Measurements from ENCODE around the gene CEMIP. TPM values are rescaled to one million over a fixed set of nuclear protein-coding genes. Genes with fewer than 3 reads are reported as not detected.

CEMIP gene
- total and polyA plus RNA-seq, 2 of the 13 experiments (the other 11 are each of a cell fraction or from before 2014, with no cell fraction given): 4.3 to 28.5 TPM

DNA sequence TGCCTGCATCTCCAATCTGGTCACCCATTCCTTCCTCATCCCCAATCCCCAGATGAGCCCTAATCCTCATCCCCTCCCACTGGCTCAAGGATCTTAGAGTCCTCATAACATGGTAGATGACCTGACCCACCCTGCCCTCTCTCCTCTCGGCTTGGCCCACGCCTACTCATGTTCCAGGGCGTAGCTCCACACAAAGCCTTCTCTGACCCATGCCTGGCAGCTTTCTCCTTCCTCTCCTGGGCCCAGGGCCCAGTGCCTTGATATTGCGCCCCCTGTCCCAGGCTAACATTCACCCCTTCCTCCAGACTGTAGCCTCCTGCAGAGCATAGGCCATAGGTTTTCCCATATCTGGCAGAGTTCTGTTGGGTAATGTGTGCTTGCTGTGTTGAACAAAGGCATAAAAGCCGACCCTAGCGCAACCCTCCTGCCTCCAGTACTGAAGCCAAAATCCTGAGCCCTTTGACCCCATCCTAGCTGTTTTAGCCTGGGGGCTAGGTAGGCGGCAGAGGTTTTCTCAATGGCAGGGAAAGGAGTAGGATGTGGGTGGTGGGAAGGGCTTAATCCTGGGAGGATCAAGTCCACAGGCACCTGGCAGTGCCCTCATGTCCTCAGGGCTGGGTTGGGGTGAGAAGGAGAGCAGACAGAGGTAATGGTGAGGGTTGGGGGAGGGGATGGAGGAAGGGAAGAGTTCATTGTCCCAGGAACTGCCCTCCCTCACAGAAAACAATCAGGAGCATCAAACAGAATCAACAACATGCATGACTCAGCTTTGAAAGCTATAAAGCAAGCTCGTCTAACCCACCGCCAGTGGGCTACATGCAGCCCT lies 175.0 kb downstream of the CEMIP start (continued):
- TF ChIP-seq, protein P1, sequence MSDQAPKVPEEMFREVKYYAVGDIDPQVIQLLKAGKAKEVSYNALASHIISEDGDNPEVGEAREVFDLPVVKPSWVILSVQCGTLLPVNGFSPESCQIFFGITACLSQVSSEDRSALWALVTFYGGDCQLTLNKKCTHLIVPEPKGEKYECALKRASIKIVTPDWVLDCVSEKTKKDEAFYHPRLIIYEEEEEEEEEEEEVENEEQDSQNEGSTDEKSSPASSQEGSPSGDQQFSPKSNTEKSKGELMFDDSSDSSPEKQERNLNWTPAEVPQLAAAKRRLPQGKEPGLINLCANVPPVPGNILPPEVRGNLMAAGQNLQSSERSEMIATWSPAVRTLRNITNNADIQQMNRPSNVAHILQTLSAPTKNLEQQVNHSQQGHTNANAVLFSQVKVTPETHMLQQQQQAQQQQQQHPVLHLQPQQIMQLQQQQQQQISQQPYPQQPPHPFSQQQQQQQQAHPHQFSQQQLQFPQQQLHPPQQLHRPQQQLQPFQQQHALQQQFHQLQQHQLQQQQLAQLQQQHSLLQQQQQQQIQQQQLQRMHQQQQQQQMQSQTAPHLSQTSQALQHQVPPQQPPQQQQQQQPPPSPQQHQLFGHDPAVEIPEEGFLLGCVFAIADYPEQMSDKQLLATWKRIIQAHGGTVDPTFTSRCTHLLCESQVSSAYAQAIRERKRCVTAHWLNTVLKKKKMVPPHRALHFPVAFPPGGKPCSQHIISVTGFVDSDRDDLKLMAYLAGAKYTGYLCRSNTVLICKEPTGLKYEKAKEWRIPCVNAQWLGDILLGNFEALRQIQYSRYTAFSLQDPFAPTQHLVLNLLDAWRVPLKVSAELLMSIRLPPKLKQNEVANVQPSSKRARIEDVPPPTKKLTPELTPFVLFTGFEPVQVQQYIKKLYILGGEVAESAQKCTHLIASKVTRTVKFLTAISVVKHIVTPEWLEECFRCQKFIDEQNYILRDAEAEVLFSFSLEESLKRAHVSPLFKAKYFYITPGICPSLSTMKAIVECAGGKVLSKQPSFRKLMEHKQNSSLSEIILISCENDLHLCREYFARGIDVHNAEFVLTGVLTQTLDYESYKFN (CRISPR knock-in tag; conservative IDR thresholded peaks at IDR 0.05): peak; percentile 25; the same call in 1 of the 2 replicates
- TF ChIP-seq ZIK1 (CRISPR knock-in tag; IDR thresholded peaks at IDR 0.05; ENCODE audit: borderline replicate concordance, low read depth): no peak
- TF ChIP-seq ZNF383 (CRISPR knock-in tag; IDR thresholded peaks at IDR 0.05; ENCODE audit: borderline replicate concordance): no peak
- TF ChIP-seq CBFB (CRISPR knock-in tag; IDR thresholded peaks at IDR 0.05): no peak
- TF ChIP-seq ZNF878 (CRISPR knock-in tag; IDR thresholded peaks at IDR 0.05): no peak
- no peak for TF ChIP-seq LBX2 (CRISPR knock-in tag; IDR thresholded peaks at IDR 0.05; ENCODE audit: borderline replicate concordance)
- peak; percentile 82; the same call in 1 of the 2 replicates for TF ChIP-seq ZNF281 (CRISPR knock-in tag; IDR thresholded peaks at IDR 0.05; ENCODE audit: borderline replicate concordance)
- TF ChIP-seq TOPORS (CRISPR knock-in tag; IDR thresholded peaks at IDR 0.05): no peak
- TF ChIP-seq FOXM1 (CRISPR knock-in tag; IDR thresholded peaks at IDR 0.05): no peak
- no peak for TF ChIP-seq ZNF251 (CRISPR knock-in tag; IDR thresholded peaks at IDR 0.05)
- TF ChIP-seq CHD4 (IDR thresholded peaks at IDR 0.05; ENCODE audit: borderline replicate concordance, low read length): no peak
- peak; percentile 68 for TF ChIP-seq SOX13 (IDR thresholded peaks at IDR 0.05)
- peak in 1 of 2 experiments; percentile 69; a peak in 2 of 4 replicates for TF ChIP-seq SOX13 (CRISPR knock-in tag; conservative IDR thresholded peaks at IDR 0.05 in 1 of 2, IDR thresholded peaks at IDR 0.05 in 1 of 2)
- no peak for TF ChIP-seq PHB2 (IDR thresholded peaks at IDR 0.05; ENCODE audit: partially characterized antibody)
- no peak for TF ChIP-seq REL (CRISPR knock-in tag; conservative IDR thresholded peaks at IDR 0.05)
- TF ChIP-seq SUZ12 (IDR thresholded peaks at IDR 0.05; ENCODE audit: low read depth, low read length): no peak
- TF ChIP-seq CEBPB (IDR thresholded peaks at IDR 0.05; ENCODE audit: borderline replicate concordance, low read depth, low read length): peak; percentile 34; the same call in 1 of the 2 replicates
- TF ChIP-seq NFKB2 (CRISPR knock-in tag; IDR thresholded peaks at IDR 0.05; ENCODE audit: borderline replicate concordance): no peak
- TF ChIP-seq LRRFIP1 (CRISPR knock-in tag; conservative IDR thresholded peaks at IDR 0.05): no peak
